Suprapubic skin (tissue), 3 donors: ENCODE measurements around the gene AHDC1.

Source experiments
- POLR2A ChIP-seq, 2 donors: fragments of 450-650 bp; IDR thresholded peaks; one replicate each; pipeline ENCODE4 v1.6.1; 2017; ENCODE audit warnings: antibody characterized with exemption in 2 of 2, mild to moderate bottlenecking in 2 of 2, moderate library complexity in 2 of 2
- TF ChIP-seq, protein P1 (sequence below), 2 donors: fragments of 200-600 bp in 1 of 2; fragments of 450-650 bp in 1 of 2; sonication (generic) in 1 of 2; IDR thresholded peaks; one replicate each; pipeline ENCODE4 v1.5.1; 2016 to 2019; ENCODE audit warnings: antibody characterized with exemption in 2 of 2, mild to moderate bottlenecking in 1 of 2, moderate library complexity in 1 of 2

DNA sequence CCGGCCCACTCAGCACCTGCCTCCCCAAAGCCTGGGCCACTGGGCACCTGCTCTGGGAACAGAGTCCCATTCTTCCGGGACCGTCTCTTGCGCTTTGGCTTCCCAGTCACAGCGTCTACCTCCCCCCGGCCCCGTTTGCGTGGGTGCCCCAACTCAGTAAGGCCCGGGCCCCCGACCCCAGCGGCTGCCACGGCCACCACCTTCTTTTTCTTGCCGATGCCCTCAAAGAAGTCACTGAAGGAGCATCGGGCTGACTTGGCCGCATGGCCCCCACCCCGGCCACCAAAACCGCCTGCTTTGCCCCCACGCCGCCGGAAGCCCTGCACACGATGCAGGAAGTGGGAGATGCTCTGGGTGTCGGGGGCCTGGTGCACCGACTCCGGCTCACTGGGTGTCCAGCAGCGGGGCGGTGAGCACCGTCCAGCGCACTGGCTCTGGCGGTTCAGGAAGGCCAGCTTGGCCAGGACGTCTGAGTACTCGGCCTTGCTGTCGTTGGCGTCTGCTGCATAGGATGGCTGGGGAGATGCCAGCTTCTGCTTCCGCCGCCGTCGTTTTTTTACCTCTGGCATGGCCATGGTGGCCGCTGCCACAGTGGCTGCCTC is 54.0 kb downstream of the AHDC1 start:
- no peak for TF ChIP-seq POLR2A (IDR thresholded peaks at IDR 0.05)
- TF ChIP-seq, protein P1, sequence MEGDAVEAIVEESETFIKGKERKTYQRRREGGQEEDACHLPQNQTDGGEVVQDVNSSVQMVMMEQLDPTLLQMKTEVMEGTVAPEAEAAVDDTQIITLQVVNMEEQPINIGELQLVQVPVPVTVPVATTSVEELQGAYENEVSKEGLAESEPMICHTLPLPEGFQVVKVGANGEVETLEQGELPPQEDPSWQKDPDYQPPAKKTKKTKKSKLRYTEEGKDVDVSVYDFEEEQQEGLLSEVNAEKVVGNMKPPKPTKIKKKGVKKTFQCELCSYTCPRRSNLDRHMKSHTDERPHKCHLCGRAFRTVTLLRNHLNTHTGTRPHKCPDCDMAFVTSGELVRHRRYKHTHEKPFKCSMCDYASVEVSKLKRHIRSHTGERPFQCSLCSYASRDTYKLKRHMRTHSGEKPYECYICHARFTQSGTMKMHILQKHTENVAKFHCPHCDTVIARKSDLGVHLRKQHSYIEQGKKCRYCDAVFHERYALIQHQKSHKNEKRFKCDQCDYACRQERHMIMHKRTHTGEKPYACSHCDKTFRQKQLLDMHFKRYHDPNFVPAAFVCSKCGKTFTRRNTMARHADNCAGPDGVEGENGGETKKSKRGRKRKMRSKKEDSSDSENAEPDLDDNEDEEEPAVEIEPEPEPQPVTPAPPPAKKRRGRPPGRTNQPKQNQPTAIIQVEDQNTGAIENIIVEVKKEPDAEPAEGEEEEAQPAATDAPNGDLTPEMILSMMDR (IDR thresholded peaks at IDR 0.05), result no peak
